Measurements from ENCODE around the gene NRL.

NRL gene

GRCh38 chr14:24080888-24081738 is 33.6 kb downstream of the NRL start:
- no peak for DNase-seq (ENCODE audit: low read depth)

GRCh38 chr14:24080142-24080530 is 34.6 kb downstream of the NRL start:
- DNase-seq (ENCODE audit: low read depth): no peak

- DNase-seq (ENCODE audit: low read depth): no peak
Observed at GRCh38 chr14:24079491-24080141, 35.1 kb downstream of the NRL start.

- DNase-seq (ENCODE audit: low read depth): no peak
Observed at GRCh38 chr14:24078146-24078545, 36.6 kb downstream of the NRL start.

GRCh38 chr14:24077086-24077485 is 37.7 kb downstream of the NRL start:
- DNase-seq (ENCODE audit: low read depth): no peak

- DNase-seq (ENCODE audit: low read depth): no peak
Observed at GRCh38 chr14:24076302-24076601, 38.5 kb downstream of the NRL start.

- no peak for DNase-seq (ENCODE audit: low read depth)
Observed at GRCh38 chr14:24075485-24076301, 39.1 kb downstream of the NRL start.

GRCh38 chr14:24074625-24075484 is 39.9 kb downstream of the NRL start:
- DNase-seq (ENCODE audit: low read depth): no peak

- no peak for DNase-seq (ENCODE audit: low read depth)
Observed at GRCh38 chr14:24072881-24073877, 41.6 kb downstream of the NRL start.

- DNase-seq (ENCODE audit: low read depth): no peak
Observed at GRCh38 chr14:24072436-24072835, 42.3 kb downstream of the NRL start.

- no peak for DNase-seq (ENCODE audit: low read depth)
Observed at GRCh38 chr14:24071836-24072430, 42.8 kb downstream of the NRL start.

- no peak for DNase-seq (ENCODE audit: low read depth)
Observed at GRCh38 chr14:24071144-24071697, 43.5 kb downstream of the NRL start, which contains the start of gene CPNE6. CPNE6 (plus strand) TSS chr14:24071562; CDS start chr14:24072937, 1,375 bp downstream.

GRCh38 chr14:24070285-24071143 is 44.2 kb downstream of the NRL start:
- DNase-seq (ENCODE audit: low read depth): no peak

GRCh38 chr14:24069411-24069735 is 45.4 kb downstream of the NRL start:
- DNase-seq (ENCODE audit: low read depth): no peak

- no peak for DNase-seq (ENCODE audit: low read depth)
Observed at GRCh38 chr14:24068711-24069410, 45.9 kb downstream of the NRL start.

- no peak for DNase-seq (ENCODE audit: low read depth)
Observed at GRCh38 chr14:24067133-24068082, 47.3 kb downstream of the NRL start.

GRCh38 chr14:24066496-24067132 is 48.1 kb downstream of the NRL start:
- no peak for DNase-seq (ENCODE audit: low read depth)

Data from HS-5 (cell line).